ENCODE measurements around the gene ADAMTSL4.

The ADAMTSL4 gene

DNA sequence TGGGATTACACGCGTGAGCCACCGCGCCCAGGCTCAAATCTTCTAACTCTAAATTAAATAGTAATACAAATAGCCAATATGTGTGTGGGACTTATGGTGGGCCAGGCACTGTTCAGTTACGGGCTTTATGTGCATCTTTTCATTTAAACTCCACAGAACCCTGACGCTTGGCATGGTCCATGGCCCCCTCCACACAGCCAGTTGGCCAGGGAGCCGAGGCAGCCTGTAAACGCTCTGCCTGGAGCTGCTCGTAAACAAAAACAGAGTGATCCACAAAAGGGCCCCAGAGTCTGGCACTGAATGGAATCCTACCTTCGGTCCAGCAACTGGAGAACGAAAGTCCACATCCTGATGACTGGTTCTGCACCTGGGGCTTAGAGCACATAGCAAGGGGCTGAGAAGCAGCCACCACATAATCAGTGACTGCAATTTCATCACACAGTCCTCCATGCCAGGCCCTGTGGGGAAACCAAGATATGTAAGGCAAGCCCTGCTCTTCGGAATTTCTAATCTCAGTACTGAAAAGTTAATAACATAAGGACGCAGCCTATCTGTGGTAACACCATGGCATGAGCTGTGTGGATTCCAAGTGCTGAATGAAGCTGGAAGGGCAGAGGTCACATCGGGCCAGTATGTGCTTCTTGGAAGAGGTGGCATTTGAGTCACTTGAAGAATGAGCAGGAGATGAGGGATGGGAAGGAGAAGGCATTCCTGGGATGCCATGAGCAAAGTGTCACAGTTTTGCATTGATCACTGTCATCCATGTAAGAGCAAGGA is 13.5 kb upstream of the ADAMTSL4 start:
- no peak for DNase-seq (ENCODE audit: low spot score)

DNA sequence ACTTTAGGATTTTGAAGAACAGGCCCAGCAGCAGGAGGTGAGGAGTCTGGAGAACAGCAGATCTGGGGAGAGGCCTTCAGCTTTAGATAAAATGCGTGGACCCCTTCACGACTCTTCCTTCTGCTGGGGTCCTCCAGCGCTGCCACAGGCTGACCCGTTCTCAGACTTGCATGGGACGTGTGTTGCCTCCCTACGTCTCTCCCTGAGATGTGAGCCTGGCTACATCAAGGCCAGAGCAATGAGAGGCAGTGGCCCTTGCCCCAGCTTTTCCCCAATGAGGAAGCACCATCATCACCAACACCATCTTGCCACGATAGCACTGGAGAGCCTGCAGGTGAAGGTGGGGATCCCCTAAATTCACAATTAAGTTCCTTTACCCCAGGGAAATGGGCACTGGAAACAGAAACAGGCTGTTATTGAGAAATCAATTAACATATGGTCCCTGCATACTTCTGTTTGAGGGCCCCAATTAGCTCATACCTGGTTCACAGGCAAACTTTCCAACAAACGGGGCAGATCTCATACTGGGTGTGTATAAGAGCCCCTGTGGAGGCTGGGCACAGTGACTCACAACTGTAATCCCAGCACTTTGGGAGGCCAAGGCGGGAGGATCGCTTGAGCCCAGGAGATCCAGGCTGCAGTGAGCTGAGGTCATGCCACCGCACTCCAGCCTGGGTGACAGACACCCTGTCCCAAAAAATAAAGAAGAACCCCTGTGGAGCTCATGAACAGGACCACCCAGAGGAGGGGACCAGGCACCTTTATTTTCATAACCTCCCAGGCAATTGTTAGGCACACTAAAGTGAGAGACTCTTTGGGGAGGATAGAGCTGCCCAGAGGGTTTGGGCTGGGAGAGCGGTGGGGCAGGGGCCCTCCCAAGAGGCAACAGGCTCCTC is 12.1 kb upstream of the ADAMTSL4 start:
- DNase-seq (ENCODE audit: low spot score) = no peak

DNA sequence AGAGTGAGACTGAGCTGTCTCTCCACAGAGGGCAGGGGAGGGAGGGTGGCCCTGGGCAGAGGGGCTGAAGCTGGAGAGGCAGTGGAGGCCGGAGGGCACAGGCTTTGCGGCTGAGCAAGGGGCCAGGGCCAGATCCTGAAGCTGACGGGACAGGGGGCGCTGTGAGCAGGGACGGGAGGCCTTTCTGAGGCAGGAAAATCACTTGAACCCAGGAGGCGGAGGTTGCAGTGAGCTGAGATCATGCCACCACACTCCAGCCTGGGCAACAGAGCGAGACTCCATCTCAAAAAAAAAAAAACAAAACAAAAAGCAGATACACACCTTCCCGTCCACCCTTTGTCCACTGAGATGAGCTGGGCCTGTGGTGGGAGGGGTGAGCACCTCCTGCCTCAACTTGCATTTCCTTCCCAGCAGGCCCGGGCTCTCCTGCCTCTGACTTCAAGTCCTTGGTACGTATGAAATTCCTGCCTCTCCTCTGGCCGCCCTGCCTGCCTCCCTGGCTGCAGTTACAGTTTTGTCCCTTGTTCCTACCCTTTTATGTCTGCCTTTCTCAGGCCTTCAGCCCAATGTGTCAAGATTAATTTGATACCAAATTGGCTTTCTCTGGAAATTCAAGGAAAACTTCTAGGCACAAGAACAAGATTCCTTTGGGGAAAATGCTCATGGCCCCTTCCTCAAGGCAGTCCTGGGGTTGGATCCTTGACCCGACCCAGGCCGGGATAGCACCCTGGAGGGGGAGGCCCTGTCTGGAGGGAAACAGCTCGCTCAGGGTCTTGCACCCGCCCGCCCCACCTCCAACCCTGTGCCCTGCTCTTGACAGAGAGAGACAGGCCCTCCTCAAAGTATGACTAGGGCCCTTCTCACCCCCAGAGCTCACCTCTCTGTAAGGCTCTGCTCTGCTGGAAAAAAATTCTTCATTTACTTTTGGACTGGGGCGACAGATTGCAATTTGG is 11.2 kb upstream of the ADAMTSL4 start:
- no peak for DNase-seq (ENCODE audit: low spot score)

- DNase-seq (ENCODE audit: low spot score) = no peak
Measured at GRCh38 chr1:150543500-150544143, 5.6 kb upstream of the ADAMTSL4 start.

DNA sequence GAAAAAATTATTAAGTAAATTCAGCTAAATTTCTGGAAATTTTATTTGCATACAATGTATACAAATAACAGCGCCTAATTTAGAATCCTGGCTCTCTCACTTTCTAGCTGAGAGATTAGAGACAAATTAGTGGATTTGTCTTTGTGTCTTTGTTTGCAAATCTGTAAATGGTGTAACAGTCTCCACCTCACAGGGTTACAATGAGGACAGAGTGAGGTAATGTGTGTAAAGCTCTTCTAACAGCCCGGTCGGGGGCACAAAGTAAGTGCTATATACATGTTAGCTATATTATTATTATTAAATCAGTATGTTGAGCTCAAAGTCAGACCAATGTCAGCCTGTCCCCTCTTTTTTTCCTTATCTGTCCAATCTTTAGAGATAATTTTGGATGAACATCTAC is 5.0 kb upstream of the ADAMTSL4 start:
- DNase-seq (ENCODE audit: low spot score) = no peak

DNA sequence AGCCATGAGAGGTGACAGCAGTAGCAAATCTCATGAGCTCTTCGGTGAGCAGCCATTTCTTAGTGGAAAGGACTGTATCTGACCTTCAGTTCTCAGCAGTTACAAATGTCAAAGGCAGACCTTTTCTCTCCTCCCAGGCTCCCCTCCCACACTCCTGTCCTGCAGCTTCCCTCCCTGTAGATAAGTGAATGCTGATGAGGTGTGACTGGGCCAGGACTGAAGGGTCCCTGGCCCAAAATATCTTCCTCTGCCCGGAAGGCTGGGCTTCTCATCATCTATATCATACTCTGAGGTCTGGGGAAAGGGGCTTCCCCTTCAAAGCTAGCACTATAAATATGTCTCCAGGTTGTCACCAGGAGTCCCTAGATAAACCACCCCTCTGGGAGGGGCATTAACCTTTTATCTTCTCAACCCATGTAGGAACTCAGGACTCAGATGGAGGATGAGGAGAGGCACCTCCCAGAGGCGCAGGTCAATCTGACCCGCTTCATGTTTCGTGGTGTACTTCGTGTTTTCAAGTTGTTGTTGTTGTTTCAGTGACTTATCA is 3.6 kb upstream of the ADAMTSL4 start:
- no peak for DNase-seq (ENCODE audit: low spot score)

GRCh38 chr1:150546294-150546937 is 2.8 kb upstream of the ADAMTSL4 start:
- no peak for DNase-seq (ENCODE audit: low spot score)

- DNase-seq (ENCODE audit: low spot score) = no peak
Measured at GRCh38 chr1:150548324-150548631, 930 bp upstream of the ADAMTSL4 start.

- DNase-seq (ENCODE audit: low spot score) = peak; percentile 58
Measured at GRCh38 chr1:150549496-150550221, 451 bp downstream of the ADAMTSL4 start.

GRCh38 chr1:150550222-150551050 is 1.2 kb downstream of the ADAMTSL4 start:
- DNase-seq (ENCODE audit: low spot score) = no peak

- no peak for DNase-seq (ENCODE audit: low spot score)
Measured at GRCh38 chr1:150551051-150551783, 2.0 kb downstream of the ADAMTSL4 start.

DNA sequence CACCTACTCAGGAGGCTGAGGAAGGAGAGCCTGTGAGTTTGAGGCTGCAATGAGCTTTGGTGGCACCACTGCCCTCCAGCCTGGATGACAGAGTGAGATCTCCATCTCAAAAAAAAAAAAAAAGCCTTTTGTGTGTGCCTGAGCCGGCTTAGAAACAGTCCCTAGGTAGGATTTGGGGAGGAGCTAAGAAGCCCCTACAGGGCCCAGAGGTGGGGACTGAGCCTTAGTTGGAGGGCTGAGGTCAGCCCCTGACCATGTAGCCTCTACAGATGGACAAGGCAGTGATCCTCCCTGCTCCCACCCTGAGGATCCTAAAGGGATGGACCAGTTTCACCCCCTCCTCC is 2.5 kb downstream of the ADAMTSL4 start:
- DNase-seq (ENCODE audit: low spot score) = no peak

GRCh38 chr1:150552128-150552910 is 3.1 kb downstream of the ADAMTSL4 start:
- peak; percentile 84 for DNase-seq (ENCODE audit: low spot score)

GRCh38 chr1:150552911-150553289 is 3.7 kb downstream of the ADAMTSL4 start:
- no peak for DNase-seq (ENCODE audit: low spot score)

DNA sequence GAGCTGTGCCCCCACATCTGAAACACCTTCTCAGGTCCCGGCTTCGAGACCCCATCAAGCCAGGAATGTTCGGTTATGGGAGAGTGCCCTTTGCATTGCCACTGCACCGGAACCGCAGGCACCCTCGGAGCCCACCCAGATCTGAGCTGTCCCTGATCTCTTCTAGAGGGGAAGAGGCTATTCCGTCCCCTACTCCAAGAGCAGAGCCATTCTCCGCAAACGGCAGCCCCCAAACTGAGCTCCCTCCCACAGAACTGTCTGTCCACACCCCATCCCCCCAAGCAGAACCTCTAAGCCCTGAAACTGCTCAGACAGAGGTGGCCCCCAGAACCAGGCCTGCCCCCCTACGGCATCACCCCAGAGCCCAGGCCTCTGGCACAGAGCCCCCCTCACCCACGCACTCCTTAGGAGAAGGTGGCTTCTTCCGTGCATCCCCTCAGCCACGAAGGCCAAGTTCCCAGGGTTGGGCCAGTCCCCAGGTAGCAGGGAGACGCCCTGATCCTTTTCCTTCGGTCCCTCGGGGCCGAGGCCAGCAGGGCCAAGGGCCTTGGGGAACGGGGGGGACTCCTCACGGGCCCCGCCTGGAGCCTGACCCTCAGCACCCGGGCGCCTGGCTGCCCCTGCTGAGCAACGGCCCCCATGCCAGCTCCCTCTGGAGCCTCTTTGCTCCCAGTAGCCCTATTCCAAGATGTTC is 4.3 kb downstream of the ADAMTSL4 start:
- no peak for DNase-seq (ENCODE audit: low spot score)

GRCh38 chr1:150554086-150554452 is 4.9 kb downstream of the ADAMTSL4 start:
- no peak for DNase-seq (ENCODE audit: low spot score)

DNA sequence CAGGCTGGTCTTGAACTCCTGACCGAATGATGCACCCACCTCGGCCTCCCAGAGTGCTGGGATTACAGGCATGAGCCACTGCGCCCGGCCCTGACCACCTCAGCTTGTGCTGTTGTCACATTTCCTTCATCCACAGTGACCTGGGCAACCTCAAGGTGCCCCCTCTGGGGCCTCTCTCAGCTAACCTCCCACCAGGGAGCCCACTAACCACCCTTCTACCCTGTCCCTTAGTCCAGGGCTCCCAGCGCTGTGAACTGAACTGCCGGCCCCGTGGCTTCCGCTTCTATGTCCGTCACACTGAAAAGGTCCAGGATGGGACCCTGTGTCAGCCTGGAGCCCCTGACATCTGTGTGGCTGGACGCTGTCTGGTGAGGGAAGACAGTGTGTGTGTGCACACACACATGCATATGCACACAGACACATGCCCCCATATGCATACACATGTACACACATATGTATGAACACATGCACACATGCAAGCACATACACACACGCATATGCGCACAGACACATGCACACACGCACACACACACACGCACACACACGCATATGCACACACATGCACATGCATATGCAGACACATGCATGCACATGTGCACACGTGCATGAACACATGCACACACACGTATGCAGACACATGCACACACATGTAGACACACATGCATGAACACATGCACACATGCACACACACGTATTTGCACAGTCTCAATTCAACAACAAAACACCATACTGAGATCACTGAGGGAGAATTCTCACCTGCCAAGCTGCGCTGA is 6.2 kb downstream of the ADAMTSL4 start:
- no peak for DNase-seq (ENCODE audit: low spot score)

Measured in HuH-7 (cell line).